GM18951 (cell line): ENCODE results near the gene BRAT1.

ENCODE experiments used
- POLR2A ChIP-seq: IDR thresholded peaks from 4 replicates; pipeline ENCODE4 v1.6.1; 2011; ENCODE audit warnings: mild to moderate bottlenecking; ENCODE audit not compliant: insufficient read length, insufficient read depth; ENCODE audit errors: extremely low read depth
- in situ Hi-C: fragments of 300-500 bp; cut with MboI; formaldehyde crosslinking; loops from one replicate; pipeline ENCODE4 v1.12.0; 2022; ENCODE audit warnings: low sequenced_read_pairs, mixed read lengths, inconsistent platforms; ENCODE audit not compliant: unreplicated experiment

The BRAT1 gene

DNA sequence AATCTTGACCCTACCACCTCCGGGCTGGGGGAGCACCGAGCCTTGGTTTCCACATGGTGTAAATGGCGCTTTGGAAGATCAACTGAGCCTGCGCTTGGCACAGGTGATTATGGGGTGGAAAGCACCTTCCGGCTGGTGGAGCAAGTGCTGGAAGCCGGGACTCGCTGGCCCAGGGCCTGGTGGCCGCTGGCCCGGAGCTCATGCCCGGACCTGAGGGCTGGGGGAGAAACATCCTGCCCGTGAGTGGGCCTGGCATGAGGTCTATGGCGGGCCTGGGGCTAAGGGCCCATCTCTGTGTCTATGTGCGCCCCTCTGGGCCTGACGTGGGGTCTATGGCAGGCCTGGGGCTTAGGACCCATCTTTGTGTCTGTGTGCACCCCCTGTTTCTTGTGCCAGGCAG lies 49.9 kb downstream of the BRAT1 start:
- TF ChIP-seq POLR2A, result no peak
- in situ Hi-C loops, result no loop called here

DNA sequence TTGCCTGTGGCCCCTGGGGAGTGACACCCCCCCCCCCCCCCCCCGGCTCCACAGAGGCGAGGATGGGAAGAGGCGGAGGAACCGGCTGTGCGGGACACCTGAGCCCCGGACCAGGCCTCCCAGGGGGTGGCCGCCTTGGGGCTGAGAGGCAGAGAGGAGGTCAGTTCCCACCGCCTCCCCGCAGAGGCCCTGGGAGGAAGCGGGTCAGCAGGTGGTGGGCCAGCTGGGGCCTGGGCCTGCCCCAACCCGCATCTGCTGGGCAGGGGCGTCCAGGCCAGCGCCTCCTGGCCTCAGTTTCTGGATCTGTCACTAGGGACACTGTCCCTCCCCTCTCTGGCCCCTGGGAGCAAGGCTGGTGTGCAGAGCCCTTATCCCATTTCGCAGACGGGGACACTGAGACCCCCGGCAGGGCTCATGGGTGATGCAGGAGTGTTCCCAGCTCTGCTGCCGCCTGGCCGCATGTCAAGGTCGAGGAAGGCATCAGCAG lies 50.4 kb downstream of the BRAT1 start:
- no peak for TF ChIP-seq POLR2A
- in situ Hi-C loops, result no loop called here

DNA sequence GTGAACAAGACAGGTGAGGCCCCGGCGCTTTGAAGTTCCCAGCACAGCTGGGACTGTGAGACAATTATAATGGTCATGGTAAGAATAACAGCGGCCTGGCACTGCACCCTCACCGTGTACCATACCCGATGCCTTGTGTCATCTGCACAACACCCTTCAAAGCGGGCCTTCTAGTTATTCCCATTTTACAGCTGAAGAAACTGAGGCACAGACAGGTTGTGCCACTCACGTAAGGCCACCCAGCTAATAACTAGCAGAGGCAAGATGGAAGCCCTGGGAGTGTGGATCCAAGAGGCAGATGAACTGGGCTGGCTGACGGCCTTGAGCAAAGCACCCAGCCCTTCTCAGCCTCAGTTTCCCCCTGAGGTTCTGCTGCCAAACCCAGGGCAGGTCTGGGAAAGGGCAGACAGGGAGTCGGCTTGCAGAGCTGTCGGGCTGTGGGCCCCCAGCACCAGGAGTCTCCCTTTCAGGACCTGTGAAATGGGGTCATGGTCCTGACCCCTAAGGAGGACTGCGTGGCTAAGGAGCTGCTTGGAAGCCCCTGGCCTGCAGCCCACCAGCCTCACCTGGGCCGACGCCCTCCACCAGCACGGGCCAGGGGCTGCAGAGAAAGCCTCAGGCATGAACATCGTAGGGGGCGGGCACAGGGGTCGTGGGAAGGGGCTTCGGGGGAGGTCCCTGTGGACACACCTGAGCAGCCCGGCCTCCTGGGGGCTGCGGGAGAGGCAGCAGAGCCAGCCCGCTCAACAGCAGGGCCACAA lies 51.0 kb downstream of the BRAT1 start:
- in situ Hi-C loops, result no loop called here
- no peak for TF ChIP-seq POLR2A

DNA sequence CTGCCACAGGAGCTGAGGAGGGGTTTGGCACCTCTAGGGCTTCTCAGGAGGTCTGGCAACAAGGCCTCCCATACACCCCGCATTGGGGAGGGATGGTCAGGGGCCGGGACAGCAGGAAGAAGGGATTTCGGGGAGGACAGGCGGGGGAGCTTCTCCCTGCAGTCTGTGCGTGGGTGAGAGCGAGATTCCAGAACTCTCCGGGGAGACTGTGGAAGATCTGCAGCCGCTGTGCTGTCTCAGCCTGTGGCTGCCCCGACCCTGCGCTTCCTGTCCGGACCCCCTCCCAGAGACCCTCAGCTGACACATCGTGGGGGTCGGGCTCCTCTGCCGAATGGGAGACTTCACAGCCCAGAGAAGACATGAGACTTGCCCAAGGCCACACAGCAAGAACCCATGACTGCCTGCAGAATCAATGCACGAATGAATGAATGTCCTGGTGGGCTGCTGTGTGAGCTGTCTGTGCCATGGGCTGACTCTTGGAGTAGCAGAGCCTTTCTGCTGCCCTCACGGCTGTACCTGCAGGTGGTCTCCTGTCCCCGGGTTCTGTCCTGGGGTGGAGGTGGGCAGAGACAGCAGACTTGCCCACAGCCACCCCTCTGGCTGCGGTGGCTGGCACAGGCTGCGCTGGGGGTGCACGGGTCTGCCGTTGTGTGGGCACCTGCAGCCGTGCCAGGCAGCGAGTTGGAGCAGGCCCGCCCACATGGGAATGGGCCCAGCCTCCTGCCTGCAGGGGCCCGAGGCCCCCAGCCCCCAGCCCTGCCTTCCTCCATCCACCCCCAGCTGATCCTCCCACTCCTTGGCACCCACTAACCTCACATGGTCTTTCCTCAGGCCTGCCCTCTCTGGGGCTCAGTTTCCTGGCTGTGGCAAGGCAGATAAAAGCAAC lies 52.0 kb downstream of the BRAT1 start:
- TF ChIP-seq POLR2A, result no peak
- in situ Hi-C loops, result no loop called here

DNA sequence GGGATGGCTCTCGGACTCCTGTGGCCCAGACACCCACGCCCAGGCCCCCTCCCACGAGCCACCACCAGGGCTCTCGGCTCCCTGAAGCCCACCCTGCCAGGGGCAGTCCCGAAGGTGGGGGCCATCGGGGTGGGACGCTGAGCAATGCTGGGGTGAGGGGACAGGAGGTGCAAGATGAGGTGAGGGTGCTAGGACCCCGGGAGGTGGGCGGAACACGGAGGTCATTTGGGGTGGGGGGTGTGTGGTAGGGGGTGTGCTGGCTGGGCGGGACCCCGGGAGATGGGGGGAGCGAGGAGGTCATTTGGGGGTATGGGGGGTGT lies 52.7 kb downstream of the BRAT1 start:
- in situ Hi-C loops, result no loop called here
- TF ChIP-seq POLR2A, result no peak

DNA sequence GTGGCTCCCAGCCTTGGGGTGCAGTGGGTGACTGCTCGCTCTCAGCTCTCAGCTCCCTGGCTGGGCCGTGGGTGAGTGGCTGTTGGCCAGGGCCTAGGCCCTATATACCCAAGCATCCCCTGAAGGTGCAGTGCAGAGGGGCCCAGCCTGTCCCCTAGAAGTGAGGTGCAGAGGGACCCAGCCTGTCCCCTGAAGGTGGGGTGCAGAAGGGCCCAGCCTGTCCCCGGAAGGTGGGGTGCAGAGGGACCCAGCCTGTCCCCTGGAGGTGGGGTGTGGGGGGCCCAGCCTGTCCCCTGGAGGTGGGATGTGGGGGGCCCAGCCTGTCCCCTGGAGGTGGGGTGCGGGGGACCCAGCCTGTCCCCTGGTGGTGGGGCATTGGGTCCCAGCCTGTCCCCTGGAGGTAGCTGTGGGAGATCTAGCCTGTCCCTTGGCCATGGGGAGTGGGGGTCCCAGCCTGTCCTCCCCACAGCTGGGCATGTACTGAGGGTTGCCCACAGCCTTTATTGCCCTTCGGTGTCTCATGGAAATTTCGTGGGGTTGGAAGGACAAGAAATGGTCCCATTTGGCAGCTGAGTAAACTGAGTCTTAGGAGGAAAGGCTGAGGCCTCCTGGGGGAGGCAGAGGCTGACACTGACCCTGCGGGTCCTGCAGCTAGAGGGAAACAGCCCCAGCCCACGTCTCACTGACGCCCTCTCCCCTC lies 53.2 kb downstream of the BRAT1 start:
- TF ChIP-seq POLR2A, result no peak
- in situ Hi-C loops, result no loop called here

DNA sequence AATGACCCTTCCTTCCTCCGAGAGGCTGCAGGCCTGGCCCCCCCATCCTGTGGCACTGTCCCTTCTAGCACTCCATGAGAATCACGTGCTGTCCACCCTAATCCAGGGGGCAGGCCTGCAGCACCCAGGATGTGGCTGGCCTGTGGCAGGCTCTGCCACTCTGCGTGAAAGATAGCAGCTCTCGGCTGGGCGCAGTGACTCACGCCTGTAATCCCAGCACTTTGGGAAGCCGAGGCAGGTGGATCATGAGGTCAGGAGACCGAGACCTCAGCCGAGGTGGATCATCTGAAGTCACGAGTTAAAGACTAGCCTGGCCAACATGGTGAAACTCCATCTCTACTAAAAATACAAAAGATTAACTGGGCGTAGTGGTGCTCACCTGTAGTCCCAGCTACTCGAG lies 54.6 kb downstream of the BRAT1 start:
- in situ Hi-C loops, result no loop called here

DNA sequence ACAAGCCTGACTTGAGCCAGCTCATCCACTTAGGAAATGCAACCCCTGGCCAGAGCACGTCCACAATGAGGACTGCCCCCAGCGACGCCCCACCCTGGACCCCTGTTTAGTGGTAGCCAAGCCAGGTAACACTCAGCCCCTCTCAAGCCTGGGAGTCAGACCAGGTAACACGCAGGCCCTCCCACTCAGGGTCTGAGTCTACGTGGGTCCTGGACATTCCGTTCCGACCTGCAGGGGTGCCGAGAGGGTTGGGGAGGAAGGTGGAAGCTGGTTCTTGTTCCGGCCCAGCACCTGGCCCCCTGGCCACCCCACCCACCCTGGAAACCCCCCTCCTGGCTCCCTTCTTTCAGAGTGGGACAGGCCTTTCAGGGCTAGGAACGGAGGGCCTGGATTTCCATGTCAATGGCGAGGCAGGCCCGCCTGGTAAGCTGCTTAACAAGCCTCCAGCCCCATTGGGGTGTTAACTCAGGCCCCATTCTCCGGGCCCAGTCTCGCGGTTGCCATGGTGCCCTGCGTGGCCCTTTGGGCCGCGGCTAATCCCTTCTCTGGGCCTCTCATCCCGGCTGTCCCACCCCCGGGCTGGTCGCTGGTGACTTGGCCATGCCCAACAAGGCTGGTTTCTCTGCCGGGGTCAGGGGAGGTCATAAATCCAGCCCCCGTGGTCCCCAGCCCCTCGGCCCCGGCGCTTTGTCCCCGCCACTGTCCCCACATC lies 55.4 kb downstream of the BRAT1 start:
- no peak for TF ChIP-seq POLR2A
- in situ Hi-C loops, result no loop called here

More for the DNA sequence above, 54.6 kb downstream of the BRAT1 start:
- no peak for TF ChIP-seq POLR2A

DNA sequence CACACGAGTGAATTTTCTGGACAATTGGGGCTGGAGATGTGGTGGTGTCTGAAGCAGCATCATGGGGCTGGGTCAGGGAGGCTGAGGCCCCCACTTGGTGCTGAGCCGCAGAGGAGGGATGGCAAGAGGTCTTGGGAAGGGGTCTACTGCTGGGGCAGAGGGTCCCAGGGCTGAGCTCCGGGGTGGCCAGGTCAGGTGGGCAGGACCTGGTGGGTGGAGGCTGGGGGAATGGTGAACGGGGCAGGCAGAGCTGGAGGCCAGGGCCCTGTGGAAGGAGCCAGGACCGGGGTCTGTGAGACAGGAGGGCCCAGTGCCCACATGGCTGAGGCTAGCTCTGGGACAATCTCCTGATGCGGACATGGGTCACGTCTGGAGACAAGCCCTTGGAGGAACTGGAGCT lies 56.1 kb downstream of the BRAT1 start:
- in situ Hi-C loops, result no loop called here
- no peak for TF ChIP-seq POLR2A

DNA sequence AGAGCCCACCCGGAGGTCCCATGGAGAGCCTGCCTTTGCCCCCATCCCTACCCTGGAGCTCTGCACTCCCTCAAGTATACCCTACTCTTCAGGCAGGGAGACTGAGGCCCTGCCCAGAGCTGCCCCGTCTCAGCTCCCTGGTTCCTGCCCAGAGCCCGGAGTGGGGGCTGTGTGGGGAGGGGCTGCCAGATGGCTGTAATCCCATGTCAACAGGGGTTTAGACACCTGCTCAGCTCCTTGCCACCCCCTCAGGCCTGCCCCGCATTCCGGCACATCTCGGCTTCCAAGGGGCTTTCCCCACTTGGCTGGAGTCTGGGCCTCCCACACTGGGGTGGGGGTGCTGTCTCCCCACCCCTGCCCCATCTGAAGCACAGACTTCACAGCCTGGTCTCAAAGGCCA lies 56.6 kb downstream of the BRAT1 start:
- in situ Hi-C loops, result no loop called here
- TF ChIP-seq POLR2A, result no peak

DNA sequence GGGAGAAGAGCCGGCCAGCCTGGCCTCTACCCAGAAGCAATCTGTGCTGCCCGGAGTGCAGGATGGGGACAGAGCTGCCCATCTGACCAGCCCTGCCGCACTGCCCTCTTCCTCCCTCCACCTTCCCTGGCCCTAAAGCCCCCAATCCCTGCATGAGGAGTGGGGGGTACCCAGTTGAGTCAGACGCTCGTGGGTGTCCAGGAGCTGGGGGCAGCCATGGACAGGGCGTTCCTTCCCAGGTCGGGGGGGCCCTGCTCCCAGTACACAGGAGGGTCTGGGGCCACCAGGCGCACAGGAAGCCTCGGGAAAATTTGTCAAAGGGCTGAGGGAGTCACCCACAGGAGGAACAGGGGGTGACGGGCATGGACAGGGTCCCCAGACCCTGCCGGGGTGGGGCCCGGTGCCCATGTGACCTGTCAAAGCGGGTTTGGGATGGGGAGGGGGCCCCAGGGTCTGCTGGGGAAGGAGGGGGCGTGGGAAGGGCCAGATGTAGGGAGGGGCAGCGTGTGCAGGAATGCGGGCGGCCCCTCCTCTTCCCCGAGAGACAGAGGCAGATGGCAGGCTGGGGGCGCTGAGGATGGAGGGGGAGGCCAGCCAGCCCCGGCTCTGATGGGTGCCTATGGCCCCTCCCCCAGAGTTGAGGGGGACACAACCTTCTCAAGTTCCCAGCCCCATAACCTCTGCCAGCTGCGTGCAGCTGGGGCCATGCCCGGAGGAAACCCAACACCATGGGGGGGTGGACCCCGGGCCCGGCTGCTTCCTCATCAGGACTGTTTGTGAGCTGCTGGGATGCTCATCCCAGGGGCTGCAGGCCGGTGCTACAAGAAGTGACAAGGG lies 57.6 kb downstream of the BRAT1 start:
- no peak for TF ChIP-seq POLR2A
- in situ Hi-C loops, result no loop called here

DNA sequence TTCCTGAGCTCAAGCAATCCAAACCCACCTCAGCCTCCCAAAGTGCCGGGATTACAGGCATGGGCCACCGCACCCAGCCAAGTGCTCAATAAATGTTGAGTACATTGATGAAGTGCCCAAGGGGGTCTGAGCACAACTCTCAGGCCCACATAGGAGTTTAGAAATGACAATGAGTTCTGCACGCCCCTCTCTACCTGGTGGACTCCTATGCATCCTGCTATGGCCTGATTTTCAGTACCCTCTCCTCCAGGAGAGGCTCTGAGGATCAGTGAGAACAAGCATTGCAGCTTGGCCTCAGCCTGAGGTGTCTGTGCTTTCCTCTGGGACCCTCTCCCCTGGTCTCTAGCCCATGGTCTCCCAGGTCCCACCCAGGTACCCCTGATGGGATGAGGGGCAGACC lies 58.3 kb downstream of the BRAT1 start:
- in situ Hi-C loops, result no loop called here
- TF ChIP-seq POLR2A, result no peak
